Hematopoietic multipotent progenitor cell treated with erythropoietin and hydrocortisone succinate and interleukin-3 and kit ligand, for 4 days (in vitro differentiated cells): ENCODE measurements around the gene UPF3B.
A peak's percentile ranks its signal among the peaks of the same experiment; 100 is the strongest.
"Not testable (repeated sequence)": the region's sequence is repeated elsewhere in the genome, so short reads cannot be mapped to it uniquely, and the experiment has no call there.

Experiments used
- DNase-seq: peaks from one replicate; pipeline ENCODE4 v3.0.0-alpha.2; 2015

The UPF3B gene, protein sequence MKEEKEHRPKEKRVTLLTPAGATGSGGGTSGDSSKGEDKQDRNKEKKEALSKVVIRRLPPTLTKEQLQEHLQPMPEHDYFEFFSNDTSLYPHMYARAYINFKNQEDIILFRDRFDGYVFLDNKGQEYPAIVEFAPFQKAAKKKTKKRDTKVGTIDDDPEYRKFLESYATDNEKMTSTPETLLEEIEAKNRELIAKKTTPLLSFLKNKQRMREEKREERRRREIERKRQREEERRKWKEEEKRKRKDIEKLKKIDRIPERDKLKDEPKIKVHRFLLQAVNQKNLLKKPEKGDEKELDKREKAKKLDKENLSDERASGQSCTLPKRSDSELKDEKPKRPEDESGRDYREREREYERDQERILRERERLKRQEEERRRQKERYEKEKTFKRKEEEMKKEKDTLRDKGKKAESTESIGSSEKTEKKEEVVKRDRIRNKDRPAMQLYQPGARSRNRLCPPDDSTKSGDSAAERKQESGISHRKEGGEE

GRCh38 chrX:119852382-119853353 lies at the start of gene UPF3B:
TSS of gene UPF3B (minus strand) at chrX:119852963. CDS start at chrX:119852928, 35 bp downstream.
- DNase-seq, result peak; percentile 99

DNA sequence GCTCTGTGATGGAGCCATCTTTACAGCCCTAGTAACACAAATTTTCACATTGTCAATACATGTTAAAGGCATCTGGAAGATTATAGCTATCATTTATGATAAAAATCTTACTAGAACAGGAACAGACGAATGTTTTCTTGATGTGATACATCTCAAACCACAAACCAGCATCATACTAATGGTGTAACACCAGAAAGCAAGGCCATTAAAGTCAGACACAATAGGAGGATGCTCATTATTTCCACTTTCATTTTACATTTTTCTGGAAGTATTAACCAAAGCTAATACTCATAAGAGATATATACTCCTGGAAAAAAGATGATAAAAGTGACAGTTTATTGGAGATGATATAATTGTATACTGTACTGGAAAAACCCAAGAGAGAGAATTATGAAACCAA lies 48.2 kb upstream of the UPF3B start:
- peak; percentile 18 for DNase-seq

DNA sequence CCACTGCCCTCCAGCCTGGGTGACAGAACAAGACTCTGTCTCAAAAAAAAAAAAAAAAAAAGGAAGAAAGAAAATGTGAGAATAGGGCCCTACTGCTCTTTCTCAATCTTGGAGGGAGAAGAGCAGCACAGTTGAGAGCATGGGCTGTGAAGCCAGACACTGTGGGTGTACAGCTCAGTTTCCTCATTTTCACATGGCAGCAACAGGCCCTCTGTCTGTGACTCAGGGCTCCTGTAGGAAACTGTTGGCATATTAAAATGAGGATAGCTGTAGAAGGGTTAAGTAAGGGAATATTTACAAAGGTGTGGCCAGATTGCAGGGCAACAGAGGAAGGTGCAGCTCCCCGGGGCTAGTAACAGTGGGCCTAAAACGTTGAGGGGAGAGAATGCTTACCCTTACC lies 46.4 kb upstream of the UPF3B start:
- DNase-seq, result peak; percentile 31

DNA sequence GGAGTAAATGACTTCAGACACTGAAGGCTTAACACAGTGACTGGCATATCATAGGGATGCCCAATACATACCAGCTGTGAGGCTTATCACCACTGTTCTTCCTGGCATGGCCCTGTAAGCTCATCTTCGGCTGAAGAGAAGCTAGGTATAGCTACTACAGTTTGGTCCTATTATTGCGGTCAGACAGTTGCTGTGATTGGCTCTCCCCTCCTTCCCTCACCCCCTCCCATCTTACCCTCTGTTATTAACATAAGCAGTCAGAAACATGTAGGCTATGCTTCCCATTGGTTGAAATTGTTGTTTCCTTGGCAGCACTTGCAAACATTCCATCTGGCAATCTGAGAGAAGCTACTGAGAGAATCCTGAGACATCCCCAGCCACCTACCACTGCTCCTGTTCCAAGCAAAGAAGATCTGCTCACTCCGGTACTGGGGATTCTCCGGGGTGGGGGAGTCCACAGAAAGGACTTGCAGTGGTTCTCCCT lies 43.1 kb upstream of the UPF3B start, which contains the start of gene AKAP14:
Gene AKAP14, plus strand, starts transcription at position 51 of the 484 bp plus-strand sequence. CDS start 7,331 bp downstream, outside the sequence.
- DNase-seq, result no peak

GRCh38 chrX:119891961-119892692 lies 39.4 kb upstream of the UPF3B start:
- DNase-seq, result not testable (repeated sequence)

GRCh38 chrX:119890626-119891025 lies 37.9 kb upstream of the UPF3B start:
- DNase-seq, result not testable (repeated sequence)

GRCh38 chrX:119887721-119888425 lies 35.1 kb upstream of the UPF3B start:
- DNase-seq, result peak; percentile 81

GRCh38 chrX:119885554-119886428 lies 33.0 kb upstream of the UPF3B start:
- DNase-seq, result peak; percentile 25

DNA sequence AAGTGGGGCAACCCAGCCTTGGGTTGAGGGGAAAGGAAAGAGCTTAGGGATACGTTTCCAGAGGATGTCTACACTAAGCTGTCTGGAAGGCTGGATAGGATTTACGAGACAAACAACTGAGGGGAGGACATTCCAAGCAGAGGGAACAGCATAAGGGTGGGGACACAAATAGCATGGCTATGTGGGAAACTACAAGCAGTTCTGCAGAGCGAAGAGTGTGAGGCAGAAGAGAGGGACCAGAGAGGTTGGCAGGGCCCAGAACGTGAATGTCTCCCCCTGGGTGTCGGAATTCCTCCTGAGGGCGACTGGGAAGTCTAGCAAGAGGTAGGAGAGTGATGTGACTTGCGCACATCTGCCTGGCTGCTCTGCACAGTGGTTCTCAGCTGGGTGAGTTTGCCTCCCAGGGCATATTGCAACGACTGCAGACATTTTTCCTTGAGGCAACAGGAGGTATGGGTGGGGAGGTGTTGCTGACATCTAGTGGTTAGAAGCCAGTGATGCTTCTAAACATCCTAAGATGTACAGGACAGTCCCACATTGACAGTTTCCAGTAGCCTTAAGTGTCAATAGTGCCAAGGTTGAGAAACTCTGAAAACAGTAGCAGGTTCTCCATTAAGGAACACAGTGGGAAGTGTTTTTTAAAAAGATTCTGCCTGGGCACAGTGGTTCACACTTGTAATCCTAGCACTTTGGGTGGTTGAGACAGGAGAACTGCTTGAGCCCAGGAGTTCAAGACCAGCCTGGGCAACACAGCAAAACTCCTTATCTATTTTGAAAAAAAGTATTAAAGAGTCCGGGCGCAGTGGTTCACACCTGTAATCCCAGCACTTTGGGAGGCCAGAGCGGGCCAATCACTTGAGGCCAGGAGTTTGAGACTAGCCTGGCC lies 28.0 kb upstream of the UPF3B start:
- peak; percentile 76 for DNase-seq

DNA sequence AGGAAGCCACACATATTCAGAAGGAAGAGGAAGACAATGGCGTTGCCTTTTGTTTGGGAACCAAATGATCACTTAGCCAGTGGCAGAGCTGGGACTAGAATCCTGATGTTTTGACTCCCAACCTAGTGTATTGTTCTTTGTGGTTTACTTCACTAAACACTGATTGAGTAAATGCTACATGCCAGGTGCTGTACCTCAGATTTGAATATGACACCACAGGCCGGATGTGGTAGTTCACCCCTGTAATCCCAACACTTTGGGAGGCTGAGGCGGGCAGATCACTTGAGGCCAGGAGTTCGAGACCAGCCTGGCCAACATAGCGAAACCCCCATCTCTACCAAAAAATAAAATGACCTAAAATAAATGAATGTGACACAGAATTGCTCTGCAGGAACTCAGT lies 27.3 kb upstream of the UPF3B start:
- DNase-seq, result no peak

DNA sequence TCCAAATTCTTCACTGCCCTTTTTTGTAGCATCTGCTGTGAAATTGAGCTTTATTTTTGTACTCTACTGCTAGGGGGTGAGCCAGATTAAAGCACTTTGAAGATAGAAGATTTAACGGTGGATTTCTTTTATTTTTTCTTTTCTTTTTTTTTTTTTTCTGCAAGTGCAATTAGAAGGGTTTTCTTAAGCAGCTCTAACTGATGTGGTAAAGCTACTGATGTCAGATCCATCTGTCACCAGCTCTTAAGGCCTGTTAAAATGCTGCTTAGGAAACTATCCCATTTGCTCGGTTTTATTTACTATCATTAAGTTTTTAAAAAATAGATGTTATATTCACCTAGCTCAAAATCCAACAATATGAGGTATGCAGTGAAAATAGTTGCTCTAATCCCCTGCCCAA lies 26.0 kb upstream of the UPF3B start:
- DNase-seq, result no peak

GRCh38 chrX:119871599-119872395 lies 19.0 kb upstream of the UPF3B start, which contains the start of the genes NDUFA1 and RNF113A:
TSS of gene NDUFA1 (plus strand) at chrX:119871832. CDS start at chrX:119871912, 80 bp downstream.
TSS of gene RNF113A (minus strand) at chrX:119871733. CDS start at chrX:119871613, 120 bp downstream.
- DNase-seq, result peak; percentile 95

DNA sequence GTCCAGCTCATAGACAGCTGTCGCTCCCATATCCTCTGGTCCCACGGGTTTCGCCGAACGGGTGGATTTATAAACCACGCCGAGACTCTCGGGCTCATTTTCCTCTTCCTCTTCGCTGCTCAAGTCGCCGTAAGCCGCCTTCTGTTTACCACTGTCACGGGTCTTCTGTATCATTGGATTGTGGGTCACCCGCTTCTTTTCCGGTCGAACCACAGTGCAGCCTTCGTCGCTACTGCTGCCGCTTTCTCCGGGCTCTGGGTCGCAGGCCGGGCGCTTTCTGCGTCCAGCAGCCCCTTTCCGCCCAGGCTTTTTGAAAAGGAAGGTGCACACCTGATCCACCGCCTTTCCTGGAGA lies 18.5 kb upstream of the UPF3B start:
- DNase-seq, result no peak

DNA sequence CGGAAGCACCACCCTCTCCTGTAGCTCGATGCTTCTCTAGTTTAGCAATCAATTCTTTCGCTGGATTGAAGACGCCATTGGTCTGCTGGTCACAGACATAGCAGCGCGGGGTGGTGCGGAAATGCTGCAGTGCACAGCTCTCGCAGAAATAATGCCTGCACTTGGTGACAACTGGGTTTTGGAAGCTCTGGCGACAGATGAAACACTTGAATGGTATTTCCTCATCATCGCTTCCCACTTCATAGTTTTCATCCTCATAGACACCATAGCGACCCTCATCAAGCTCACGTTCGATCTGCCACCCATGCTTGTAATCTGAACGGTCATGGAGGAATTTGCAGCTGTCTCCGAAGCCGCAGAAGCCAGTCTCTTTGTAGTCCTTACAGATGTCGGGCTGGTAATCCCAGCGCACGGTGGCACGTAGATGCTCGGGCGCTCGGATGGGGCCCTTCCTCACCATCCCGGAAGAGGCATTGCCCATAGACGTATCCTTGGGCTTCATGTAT lies 17.9 kb upstream of the UPF3B start:
- DNase-seq, result peak; percentile 49

- no peak for DNase-seq
Measured at GRCh38 chrX:119853444-119853843, 681 bp upstream of the UPF3B start.

- no peak for DNase-seq
Measured at GRCh38 chrX:119833905-119834304, 18.9 kb downstream of the UPF3B start.

- no peak for DNase-seq
Measured at GRCh38 chrX:119828446-119828845, 24.3 kb downstream of the UPF3B start.

DNA sequence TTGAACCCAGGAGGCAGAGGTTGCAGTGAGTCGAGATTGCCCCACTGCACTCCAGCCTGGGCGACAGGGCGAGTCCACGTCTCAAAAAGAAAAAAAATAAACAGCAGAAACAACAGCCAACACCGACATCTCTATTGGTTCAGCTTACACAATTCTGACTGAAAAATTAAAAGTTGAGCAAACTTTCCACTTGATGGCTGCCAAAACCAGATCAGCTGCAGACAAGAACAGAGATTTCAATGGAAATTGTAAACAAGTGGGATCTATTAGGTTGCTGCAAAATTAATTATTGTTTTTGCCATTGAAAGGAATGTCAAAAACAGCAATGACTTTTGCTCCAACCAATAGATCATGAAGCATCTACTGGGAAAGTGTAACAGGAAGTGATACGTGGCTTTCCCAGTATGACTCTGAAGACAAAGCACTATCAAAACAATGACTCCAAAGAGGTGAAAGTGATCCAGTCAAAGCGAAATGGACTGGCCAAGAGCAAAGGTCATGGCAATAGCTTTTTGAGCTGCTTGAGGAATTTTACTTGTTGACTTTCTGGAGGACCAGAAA lies 26.3 kb downstream of the UPF3B start:
- DNase-seq, result no peak
